ENCODE data around the gene MADD.

DNA sequence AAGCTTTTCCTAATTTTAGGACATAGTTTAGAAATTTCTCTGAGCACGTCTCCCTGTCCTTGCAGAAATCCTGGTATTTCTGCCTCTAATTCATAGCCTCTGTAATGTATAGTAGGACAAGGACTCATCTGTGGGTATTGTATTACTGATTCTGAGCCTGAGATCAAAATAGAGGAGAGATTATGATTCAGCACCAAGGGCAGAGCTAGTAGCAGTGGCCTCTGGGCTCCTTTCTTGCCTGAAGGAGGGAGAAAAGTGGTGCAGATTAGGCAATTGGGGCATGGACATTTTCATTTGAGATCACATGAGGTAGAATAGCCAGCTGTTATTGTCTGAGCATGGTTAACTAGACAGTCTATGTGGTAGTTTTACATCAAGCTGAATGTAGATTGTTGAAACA is 2.8 kb downstream of the MADD start:
- TF ChIP-seq, protein P1, sequence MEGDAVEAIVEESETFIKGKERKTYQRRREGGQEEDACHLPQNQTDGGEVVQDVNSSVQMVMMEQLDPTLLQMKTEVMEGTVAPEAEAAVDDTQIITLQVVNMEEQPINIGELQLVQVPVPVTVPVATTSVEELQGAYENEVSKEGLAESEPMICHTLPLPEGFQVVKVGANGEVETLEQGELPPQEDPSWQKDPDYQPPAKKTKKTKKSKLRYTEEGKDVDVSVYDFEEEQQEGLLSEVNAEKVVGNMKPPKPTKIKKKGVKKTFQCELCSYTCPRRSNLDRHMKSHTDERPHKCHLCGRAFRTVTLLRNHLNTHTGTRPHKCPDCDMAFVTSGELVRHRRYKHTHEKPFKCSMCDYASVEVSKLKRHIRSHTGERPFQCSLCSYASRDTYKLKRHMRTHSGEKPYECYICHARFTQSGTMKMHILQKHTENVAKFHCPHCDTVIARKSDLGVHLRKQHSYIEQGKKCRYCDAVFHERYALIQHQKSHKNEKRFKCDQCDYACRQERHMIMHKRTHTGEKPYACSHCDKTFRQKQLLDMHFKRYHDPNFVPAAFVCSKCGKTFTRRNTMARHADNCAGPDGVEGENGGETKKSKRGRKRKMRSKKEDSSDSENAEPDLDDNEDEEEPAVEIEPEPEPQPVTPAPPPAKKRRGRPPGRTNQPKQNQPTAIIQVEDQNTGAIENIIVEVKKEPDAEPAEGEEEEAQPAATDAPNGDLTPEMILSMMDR (conservative IDR thresholded peaks at IDR 0.05; ENCODE audit: low read depth, low read length), result no peak
- no peak for TF ChIP-seq EZH2 (IDR thresholded peaks at IDR 0.05; ENCODE audit: borderline replicate concordance, low read depth, low read length, poor library complexity, severe bottlenecking)

All from A673 (cell line).